Activated CD8-positive, alpha-beta memory T cell treated with anti-CD3 and anti-CD28 coated beads for 24 hours (primary cell): ENCODE data around the gene RUNX3.

Source experiments
- DNase-seq: peaks from one replicate; pipeline ENCODE4 v3.0.0-alpha.2; 2020

Gene RUNX3

DNA sequence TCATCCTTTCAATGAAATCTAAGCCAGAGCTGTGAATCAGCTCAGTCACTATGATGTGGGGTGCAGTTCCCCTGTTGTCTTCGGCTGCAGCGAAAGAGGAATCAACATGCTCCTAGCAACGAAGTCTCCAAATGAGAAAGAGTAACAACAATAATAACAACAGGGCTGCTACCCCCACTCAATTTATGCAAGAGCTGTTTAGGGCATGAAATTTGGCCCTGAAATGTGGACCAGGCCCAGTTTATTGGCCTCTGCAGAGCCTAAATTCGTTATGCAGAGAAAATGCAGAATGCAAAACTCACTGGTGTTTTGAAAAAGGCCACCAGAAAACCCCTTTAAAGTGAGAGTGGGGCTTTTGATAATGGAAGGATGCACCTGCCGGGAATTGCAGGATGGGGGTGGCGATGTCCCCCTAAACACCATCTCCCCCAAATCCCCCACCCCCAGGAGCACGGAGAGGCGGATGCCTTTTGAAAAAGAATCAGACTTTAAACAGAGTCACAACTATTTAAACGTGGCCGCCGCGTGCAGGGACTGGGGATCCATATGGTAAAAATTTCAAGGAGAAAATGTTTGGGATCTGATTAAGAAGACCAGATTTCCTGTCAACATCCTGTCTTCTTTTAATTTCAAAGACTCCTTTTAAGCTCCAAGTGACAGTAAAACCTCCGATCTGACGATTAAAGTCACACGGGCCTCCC lies 1.9 kb downstream of the RUNX3 start:
- no peak for DNase-seq

DNA sequence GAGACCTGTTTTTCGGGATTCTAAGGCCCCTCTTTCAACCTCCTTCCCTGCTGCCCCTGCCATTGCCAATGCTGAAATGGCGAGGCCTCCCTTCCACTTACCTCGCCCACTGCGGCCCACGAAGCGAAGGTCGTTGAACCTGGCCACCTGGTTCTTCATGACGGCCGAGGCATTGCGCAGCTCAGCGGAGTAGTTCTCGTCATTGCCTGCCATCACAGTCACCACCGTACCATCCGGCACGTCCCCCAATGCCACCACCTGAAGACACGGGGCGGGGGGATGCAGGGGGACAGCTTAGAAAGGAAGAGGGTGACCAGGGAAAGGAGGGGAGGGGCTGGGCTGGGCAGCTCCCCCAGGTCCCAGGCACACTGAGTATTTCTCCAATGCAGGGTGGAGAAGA lies 2.6 kb downstream of the RUNX3 start:
- DNase-seq, result no peak

DNA sequence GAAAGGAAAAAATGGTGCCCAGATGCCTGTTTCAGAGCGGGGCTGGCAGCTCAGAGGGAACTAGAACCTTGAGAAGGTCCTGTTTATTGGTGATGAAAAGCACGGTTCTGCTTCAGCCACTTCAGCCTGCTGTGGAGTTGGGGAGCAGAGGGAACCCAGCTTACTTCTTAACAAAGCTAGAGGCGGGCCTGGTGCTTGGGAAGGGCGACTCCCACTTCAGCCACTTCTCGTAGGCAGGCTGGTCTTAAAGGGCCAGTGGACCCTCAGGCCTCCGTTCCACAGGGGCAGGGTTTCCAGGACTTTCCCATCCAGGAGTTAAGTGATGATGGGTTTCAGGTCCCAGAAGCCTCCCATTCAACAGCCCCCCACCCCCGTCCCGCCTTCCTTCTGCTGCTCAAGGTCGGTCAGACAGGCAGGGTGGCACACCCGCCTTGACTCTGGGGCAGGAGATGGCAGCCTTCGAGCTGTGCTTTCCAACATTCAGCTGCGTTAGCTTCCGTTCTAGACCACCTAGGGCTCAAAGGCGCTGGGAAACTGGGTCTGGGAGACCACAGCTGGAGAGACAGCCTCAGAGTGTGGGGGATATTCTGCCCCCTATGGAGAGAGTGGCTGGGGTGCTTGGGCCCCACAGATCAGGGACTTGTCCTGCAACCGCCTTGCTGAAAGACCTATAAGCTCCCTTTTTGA lies 3.4 kb downstream of the RUNX3 start:
- DNase-seq, result no peak

DNA sequence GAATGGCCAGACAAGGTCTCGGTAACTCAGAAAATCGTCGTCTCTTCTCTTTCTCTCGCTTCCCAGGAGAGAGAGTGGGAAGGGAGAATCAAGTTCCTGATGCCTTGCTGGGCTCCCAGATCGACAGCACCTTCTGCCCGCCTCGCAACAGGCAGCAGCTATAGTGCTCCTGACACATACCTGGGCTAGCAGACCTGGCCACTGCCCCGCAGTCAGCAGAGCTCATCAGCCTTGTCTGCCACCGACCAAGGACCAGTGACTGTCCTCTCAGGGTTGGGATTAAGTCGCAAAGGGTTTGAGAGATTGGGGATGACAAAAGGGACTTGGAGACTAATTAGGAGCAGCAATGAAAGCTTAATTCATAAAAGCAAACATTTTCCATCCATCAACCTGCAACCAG lies 4.1 kb downstream of the RUNX3 start:
- DNase-seq, result no peak

DNA sequence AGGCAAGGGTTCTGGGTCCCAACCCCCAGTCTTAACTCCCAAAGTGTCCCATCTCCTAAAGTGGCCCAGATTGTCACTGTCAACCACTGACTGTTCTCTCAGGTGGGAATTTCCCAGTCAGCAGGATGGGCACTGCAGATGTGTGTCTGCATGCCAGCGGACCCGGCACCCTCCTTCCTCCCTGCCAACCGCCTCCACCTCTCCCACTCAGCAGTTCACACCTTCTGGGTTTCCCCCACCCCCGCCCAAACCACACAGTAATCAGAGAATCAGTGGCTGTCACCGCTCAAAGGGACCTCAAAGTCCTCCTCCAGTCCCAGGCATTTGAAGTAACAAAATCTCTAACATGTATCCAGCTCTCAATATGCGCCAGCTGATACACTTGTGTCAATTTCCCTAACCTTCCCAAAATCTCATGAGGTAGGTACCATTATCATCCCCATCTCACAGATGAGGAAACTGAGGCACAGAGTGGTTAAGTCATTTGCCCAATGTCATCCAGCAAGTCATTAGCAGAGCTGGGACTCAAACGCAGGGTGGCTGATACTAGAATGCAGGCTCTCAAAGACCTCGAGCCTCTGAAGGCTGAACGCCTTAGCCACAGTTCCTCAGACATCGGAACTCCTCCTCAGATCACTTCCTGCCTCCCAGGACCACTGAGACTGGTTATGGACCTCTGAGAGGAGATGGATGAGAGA lies 4.8 kb downstream of the RUNX3 start:
- peak; percentile 91 for DNase-seq

DNA sequence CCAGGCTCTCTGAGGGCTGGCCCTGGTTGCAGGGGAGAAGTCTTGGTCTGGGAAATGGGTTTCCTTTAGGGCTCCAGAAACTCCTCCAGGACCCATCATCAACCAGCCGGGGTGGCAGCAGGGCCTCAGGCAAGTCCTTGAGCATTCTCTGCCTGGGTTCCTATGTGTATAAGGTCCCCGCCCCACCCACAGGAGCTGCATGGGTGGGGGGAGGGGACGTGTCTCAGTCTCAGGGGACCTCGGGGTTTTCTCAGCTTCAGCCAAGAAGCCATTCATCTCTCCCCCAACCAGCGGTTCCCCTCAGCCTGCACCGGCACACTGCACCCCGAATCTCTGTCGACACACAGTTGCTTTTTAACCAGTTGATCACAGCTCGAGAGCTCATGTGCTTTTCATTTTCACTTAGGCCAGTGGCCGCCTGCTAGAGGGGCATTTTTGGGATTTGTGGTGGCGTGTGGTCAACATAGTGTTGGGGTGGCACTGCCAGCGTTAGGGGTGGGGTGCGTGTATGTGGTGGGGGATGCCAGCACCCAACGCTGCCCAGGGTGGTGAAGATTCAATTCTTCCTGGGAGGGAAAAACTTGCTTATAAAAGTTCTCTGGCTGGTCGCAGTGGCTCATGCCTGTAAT lies 6.5 kb downstream of the RUNX3 start:
- peak; percentile 71 for DNase-seq

DNA sequence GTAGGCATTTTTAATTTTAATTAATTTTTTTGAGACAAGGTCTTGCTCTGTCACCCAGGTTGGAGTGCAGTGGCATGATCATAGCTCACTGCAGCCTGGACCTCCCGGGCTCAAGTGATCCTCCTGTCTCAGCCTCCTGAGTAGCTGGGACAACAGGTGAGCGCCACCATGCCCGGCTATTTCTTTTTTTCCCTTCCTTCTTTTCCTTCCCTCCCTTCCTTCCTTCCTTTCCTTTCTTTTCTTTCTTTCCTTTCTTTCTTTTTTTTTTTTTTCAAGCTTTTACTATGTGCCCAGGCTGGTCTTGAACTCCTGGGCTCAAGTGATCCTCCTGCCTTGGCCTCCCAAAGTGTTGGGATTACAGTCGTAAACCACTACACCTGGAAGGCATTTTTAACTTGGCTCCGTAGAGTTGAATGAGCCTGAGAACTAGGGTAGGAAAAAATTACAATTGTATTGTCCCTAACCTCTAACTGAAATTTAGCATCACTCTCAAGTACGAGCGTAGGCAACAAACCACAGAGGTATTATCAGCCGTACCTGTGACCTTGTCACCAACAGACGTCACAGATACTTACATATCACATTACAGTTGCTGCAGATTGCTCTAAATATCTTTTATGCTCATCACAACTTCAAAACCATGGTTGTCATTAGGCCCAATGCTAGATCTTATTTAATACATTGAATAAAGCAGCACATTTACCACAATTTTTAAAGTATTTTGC lies 8.0 kb downstream of the RUNX3 start:
- DNase-seq, result no peak

DNA sequence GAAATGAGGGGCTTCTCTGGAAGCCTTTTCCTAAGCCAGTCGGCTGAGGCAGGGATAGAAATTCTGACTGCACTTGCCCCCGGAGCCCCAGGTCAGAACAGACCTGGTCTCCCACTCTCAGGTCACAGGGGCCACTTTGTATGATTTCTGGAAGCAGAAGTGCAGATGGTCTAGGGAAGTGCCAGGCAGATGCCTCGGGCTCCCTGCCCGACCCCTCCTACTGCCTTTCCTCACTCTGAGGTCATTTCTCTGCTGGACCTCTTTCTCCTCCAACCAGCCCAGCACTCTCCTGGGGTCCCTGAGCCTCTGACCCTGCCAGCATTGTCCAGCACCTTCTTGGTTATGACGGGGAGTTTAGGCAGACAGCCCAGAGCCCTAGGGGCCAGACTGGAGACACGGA lies 8.7 kb downstream of the RUNX3 start:
- DNase-seq, result no peak

DNA sequence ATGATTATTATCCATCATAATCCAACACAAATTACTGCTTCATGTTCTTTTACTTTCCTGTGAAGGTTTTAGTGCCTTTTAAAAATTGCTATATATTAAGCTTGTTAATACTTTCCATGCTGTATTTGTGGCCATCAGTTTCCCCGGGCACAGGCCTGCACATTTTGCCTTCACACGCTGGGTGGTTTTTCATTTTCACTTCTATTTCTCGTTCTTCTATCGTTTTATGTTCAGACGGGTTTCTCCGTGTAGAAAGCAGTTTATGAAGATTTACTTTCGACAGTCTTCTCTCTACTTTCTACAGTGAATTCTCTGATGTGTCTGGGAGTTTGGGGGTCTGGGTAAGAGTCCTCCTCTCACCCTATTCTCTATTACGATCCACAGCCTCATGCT lies 9.5 kb downstream of the RUNX3 start:
- DNase-seq, result no peak

DNA sequence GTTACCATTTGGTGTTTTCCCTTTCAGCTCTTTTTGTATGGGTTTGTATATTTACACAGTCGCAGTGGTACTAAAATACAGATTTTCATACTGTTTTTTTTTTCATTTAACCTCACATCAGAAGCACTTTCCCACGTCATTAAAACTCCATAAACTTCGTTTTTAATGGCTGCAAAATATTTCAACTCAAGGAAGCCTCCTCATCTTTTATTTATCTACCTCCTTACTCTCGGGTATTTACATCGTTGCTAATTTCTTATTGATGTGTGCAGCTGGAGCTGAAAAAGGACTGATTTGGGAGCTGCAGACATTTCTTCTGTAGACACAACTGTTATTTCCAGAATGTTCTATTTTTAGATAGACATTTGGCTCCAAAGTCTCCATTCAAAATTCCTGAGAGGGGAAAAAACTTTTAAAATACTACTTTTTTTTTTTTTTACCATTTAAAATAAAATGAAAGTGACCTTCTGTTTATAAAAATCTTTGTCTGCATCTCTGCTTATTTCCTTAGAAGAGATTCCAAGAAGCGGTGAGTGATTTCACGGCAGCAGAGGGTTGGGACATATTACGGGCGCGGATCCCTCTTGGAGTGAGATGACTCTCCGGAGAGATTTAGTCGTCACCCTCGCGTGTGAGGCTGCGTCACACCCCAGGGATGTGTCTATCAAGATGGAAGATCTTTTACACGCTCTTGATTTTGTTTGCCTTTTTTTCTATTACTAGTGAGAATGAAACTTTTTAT lies 10.1 kb downstream of the RUNX3 start:
- DNase-seq, result no peak

DNA sequence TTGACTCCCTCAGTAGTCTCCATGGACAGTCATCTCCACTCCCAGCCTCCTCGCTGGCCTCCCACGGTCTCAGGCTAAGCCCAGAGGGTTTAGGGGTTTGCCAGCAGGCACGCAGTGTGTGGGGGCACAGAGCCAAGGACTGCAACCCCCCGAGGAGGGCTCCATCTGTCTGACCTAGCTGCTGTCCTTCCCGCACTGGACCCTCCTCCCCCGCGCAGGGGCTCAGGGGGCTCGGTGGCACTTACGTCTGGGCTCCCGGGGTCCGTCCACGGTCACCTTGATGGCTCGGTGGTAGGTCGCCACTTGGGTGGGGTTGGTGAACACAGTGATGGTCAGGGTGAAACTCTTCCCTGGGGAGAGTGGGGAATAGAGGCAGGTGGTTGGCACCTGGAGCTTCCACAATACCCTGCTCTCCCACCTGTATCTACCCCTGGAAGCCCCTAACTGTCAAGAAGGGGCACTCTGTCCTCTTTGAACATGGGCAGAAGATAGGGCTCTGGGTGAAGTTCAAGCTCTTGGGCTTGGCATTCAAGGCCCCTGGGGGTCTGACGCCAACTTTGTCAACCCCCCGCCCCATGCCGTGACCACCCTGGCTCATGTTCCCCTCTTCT lies 11.0 kb downstream of the RUNX3 start:
- no peak for DNase-seq

DNA sequence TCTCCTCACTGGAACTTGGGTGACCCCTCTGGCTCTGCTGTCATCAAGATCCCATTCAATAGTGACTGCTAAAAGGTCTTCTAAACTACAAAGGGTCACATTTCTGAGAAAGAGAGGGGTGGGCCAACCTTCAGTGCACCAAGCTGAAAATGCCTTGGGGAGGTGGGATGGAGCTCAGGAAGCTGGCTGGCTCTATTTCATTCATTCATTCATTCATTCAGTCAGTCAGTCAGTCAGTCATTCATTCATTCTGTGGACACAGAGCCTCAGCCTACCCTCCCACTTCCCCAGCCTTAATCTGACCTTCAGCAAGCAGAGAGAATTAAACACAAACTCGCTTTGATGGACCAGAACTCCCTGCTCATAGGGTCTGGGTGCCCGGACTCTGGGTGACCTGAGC lies 11.7 kb downstream of the RUNX3 start:
- DNase-seq, result no peak

DNA sequence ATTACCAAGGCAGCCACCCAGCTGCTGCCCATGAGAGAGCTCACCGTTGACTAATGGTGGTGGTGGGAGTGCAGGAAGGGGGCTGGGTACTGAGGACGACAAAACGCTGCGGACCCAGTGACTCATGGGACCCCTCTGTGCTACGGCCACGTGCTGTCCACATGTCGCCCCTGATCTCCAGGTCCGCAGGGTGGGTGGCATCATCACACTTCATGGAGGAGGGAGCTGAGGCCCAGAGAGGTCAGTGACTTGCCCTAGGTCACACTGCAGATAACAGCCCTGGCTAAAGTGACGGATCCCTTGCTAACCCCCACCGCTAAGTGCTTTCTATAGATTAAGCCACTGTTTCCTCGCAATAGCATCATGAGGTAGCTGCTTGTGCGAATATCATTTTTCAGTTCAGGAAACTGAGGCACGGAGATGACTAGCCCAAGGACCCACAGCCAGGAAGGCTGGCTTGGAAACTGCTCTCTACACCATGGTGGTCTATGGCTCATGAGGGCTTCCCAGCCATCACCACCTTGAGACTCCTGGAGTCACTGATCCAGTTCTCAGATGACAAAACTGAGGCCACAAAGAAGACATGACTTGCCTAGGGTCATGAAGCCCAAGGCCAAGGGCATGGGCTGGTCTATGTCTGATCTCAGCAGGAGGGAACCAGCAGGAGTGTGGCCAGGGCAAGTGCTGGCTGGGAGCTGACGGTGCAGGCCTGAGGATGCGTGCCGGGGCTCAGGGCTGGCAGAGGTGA lies 12.6 kb downstream of the RUNX3 start:
- no peak for DNase-seq

DNA sequence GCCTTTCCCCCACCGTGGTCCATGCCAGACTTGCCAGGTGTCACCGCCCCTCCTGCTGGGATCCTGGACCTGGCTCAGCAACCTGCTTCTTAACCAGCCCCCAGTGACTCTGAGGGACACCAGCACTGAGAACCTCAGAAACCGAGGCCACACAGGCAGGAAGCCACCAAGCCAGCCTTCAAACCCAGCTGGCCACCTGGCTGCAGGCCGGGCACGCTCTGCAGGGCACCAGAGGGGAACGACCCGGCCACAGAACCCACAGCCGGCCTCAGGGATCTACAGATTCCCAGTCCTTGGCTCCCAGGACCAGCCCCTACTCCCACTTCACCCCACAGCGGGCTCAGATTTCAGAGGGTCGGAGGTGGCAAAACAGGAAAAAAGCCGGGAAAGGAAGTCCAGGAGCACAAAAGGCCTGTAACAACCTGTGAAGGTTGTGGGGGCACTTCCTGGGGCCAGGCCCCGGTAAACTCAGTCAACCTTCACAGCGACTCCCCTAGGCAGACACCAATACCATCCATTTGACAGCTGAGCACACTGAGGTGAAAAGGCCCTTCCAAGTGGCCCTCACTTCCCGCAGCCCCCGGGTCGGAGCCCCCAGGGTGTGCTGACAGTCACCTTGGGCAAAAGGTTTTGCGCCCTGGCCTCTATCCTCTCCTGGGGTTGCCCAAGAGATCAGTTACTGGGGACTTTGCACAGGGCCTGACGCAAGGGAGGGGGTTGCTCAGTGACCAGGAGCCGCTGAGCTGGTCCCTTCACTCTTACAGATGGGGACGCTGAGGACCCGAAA lies 14.1 kb downstream of the RUNX3 start:
- DNase-seq, result no peak

DNA sequence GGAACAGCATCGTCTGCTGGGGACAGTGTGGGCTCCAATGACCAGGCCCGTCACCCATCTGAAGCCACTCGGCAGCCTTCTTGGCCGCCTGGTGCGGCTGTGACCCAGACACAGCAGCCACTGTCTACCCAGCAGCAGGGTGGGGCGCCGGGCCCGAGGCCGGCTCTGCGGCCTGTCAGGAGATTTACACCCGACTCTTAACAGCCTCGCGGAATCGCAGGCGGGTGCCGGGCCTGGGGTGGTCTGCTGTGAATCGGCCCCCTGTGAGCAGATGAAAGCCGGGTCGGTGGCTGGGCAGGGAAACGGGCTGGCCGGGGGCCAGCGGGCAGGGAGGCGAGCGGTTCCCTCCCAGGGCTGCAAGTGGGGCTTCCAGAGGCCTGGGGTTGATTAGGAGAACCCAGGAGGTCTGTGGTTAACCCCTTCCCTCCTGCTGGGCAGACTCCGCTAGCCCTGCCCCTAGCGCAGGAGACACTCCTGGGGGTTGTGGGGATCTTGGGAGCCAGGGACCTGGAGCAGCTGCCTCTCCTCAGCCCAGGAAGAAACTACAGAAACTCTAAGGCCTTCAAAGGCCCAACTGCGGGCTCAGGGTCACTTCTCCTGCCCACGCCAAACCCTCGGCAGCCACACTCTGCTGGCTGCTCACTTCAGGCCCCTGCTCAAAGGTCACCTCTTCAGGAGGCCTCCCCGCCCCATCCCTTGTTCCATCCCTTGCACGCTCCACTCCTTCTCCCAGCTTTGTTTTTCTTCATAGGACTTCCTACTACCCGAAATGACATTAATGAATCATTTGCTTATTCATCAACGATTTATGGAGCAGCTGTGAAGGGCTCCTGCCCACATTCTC lies 15.6 kb downstream of the RUNX3 start:
- DNase-seq, result no peak

DNA sequence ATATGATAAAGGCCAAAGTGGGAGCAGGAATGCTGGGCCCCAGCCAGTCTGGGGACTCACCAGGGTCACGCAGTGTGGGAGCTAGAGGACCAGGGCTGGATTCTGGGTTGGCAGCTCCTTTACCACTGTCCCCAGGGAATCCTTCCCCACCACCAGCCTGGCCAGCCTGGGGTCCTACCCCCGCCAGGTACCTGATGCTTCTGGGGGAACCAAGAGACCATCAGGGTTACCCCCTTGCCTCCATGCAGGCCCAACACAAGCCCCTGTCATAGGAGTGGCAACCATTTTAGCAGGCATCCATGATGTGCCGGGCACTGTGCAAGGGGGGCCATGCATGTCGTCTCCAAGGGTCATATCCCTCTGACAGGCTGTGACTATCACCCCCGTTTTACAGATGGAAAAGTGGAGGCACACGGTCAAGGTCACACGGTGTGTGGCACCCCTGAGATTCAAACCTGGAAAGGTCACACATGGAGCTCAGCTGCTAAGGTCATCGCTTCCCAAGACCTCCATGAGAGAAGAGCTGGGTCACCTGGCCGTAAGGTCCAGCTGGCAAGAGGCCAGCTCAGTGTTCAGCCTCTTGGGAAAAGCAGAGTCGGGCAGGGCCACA lies 16.4 kb downstream of the RUNX3 start:
- no peak for DNase-seq

DNA sequence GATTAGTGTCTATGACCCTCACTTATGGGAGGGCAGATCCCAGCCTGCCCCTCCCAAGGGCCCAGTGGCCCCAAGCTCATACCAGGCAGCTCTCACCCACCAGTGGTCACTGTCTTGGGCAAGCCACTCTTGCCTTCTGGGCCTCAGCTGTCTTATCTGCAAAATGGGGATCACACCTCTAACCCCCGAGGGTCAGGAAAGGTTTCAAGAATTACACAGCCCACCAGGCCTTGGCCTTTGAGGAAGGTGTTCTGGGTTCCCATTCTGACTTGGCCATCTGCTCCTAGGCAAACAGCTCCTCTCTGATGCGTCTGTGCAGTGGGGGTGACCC lies 16.8 kb downstream of the RUNX3 start:
- DNase-seq, result no peak

DNA sequence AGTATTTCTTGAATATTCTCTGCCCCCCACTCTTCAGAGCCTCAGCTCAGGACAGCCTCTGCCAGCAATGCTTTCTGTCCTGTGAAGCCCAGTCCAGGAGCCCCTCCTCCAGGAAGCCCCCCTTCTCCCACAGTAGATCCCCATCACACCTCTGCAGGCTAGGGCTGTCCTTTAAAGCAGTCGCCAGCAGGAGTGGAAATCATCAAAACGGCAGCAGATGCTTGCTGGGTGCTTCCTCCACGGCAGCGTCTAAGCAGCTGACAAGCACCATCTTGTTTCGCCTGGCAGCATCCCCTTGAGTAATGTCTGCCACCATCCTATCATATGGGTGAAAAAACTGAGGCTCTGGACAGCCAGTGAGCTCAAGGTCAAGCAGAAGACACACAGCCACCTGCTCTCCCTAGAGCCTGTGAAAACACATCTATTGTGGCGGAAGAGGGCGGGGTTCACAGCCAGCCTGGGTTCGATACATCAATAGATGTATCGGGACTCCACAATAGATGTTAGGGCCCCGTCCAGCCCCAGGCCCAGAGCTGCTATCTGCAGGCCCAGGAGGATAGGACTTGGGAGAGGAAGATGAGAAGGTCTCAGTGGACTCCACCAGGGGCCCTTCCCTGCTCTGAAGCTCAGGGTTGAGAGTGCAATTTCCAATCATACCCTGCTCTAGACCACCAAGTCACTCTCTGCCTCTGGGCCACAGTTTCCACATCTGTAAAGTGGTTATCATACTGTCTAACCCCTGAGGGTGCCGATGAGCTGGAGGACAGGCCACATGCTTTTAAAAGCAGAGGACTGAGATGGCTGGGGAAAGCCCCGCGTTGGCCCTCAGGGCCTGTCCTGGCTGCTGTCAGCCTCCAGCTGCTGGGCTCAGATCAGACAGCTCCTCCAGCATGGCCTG lies 17.5 kb downstream of the RUNX3 start:
- DNase-seq, result no peak
